Fibroblast of pulmonary artery (primary cell): Measurements from ENCODE around the gene GPR146.
"Not testable (repeated sequence)": the region's sequence is repeated elsewhere in the genome, so short reads cannot be mapped to it uniquely, and the experiment has no call there.

ENCODE experiments used
- DNase-seq: peaks from one replicate; pipeline ENCODE4 v3.0.0-alpha.2; 2010; ENCODE audit warnings: low read depth
- H3K4me3 ChIP-seq: replicated peaks from 2 replicates; pipeline ENCODE4 v1.5.1; 2011; ENCODE audit warnings: low read depth, mild to moderate bottlenecking, control low read depth, low read length, moderate library complexity
- CTCF ChIP-seq: IDR thresholded peaks from 2 replicates; pipeline ENCODE4 v1.5.1; 2011; ENCODE audit warnings: mild to moderate bottlenecking, control low read depth, low read length, inconsistent platforms; ENCODE audit errors: missing control alignments

Gene GPR146

DNA sequence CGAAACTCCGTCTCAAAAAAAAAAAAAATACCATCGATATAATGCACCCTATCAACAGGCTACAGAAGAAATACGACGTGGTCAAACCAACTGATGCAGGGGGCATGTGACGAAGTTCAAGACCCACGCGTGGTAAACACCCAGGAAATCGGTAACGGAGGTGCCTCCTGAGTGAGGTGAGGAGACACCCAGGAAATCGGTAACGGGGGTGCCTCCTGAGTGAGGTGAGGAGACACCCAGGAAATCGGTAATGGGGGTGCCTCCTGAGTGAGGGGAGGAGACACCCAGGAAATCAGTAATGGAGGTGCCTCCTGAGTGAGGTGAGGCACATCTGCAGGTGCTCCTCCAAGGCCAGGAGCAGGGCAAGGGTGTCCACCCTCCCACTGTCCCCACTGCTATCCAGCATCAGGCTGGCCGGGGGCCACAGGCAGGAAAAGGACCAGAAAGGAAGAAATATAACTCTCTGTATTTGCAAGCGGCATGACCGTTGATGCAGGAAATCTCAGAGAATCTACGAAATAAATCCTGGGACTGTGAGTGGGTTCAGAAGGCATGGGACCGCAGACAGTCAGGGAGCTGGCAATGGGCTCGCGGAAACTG is 10.7 kb upstream of the GPR146 start:
- DNase-seq: no peak
- no peak for TF ChIP-seq CTCF

DNA sequence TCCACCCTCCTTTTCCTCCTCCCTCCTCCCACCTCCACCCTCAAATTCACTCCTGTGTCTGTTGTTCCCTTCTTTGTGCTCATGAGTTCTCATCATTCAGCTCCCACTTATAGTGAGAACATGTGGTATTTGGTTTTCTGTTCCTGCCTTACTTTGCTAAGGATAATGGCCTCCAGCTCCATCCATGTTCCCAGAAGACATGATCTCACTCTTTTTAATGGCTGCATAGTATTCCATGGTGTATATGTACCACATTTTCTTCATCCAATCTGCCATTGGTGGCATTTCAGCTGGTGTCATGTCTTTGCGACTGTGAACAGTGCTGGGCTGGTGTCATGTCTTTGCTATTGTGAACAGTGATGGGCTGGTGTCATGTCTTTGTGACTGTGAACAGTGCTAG is 9.6 kb upstream of the GPR146 start:
- not testable (repeated sequence) for H3K4me3 ChIP-seq, DNase-seq

More for the DNA sequence above, 10.7 kb upstream of the GPR146 start:
- no peak overlapping the region for H3K4me3 ChIP-seq

DNA sequence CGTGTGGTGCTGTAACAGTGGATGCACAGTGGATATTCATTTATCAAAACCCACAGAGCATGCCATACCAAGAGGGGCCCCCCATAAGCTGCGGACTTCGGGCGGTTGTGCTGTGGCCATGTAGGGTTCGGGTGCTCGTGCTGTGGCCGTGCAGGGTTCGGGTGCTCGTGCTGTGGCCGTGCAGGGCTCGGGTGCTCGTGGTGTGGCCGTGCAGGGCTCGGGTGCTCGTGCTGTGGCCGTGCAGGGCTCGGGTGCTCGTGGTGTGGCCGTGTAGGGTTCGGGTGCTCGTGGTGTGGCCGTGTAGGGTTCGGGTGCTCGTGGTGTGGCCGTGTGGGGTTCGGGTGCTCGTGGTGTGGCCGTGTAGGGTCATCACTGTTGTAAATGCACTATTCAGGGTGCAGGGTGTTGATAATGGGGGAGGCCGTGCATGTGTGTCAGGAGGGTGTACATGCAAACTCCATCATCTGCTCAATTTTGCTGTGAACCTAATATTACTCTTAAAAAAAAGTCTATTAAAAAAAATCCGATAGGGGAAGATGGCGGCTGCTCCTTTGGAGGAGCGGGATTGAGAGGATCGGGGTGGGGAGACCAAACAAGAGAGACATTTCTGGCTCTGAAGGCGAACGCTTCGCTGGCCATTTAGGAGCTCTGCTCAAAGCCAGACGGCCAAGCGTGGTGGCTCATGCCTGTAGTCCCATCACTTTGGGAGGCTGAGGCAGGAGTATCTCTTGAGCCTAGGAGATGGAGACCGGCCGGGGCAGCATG is 8.0 kb upstream of the GPR146 start:
- not testable (repeated sequence) for DNase-seq, H3K4me3 ChIP-seq

DNA sequence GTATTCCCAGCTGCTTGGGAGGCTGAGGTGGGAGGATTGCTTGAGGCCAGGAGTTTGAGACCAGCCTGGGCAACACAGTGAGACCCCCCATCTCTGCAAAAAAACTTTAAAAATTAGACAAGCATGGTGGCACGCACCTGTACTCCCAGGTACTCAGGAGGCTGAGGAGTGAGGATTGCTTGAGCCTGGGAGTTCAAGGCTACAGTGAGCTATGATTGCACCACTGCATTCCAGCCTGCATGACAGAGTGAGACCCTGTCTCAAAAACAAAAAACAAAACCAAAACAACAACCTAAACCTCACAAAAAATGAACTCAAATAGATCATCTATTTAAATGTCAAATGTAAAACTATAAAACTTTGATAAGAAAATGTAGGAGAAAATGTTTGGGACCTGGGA is 4.1 kb upstream of the GPR146 start:
- H3K4me3 ChIP-seq, DNase-seq: not testable (repeated sequence)

DNA sequence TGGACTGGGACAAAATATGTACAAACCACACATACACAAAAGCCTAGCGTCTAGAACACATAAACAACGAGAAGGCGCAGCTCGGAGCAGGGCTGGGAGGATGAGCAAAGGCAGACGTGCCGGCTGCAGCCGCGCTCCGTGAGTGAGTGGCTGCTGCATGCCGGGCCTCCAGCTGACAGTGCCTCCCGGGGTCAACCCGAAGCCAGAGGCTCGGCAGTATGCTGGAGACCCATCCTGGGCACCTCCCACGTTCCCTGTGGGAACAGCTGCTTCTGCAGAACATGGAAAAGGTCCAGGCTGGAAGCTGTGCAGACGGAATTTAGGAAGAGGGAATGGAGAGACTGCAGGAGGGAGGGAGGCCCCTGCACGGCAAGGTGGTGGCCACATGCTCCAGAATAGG is 3.6 kb upstream of the GPR146 start:
- peak; percentile 72 for DNase-seq
- no peak overlapping the region for H3K4me3 ChIP-seq
- no peak for TF ChIP-seq CTCF

DNA sequence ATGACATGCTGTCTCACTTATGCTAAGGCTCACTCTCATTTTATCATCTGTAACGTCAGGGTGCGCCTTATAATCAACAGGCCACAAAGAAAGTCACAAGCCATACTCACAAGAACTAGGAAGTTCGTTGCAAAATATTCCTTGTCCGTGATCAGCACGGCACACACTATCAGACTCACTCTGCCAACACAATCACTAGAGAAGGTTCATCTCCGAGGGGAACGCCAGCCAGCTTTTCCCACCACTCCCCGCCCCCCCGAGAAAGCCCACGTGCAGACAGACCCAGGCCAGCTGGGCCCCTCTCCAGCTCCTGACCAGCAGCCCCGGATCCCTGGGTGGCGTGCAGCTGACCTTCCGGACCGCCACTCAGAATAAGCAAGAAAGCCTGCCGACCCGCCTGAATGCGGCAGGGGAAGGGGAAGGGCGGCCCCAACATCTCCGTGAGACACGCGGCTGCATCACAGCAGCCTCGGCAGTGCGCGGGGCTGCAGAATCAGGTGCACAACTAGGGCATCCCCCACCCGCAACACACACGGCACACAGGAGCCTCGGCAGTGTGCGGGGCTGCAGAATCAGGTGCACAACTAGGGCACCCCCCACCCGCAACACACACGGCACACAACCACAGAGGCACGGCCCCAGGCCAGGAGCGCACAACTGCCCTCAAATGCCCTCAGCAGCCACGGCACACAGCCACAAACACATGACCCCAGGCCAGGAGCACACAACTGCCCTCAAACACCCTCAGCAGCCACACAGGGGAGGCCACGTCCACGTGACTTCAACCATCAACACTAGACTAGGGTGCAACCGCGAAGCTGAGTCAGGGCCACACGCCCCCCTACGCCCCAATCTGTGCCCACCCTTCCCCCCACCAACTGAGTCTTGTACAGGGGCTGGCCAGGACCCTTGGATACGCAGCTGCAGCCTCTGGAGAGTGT is 2.5 kb upstream of the GPR146 start:
- no peak overlapping the region for H3K4me3 ChIP-seq
- TF ChIP-seq CTCF: no peak
- DNase-seq: no peak

- no peak overlapping the region for H3K4me3 ChIP-seq
- TF ChIP-seq CTCF: no peak
- no peak for DNase-seq
Measured at GRCh38 chr7:1042492-1042833, 1.9 kb upstream of the GPR146 start.

DNA sequence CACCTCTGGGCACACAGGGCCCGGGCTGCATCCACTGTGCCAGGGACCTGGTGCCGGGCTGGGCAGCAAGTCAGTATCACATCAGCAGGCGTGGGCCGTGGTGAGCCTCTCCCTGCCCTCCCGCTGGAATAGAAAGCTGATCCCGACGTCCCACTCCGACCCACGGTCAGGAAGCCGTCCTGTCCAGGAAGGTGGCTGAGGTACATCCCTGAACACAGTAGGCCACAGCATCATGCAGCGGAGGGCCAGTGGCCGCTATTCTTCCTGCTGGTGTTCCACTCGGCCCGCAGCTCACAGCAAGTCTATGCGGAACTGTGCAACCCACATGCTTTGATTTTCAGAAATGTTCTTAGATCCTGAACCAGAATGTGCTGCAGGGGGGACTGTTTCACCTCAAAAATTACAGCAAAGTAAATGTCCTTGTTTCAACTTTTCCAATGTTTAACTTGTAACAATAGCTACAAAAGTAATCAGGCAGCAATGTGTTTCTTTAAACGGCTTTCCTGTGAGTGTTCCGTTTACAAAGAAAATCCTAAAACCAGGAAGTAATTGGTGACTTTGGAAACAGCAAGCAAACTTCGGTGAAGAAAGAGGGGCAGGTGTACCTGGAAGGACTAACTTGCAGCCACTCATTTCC is 676 bp upstream of the GPR146 start:
- DNase-seq: no peak
- TF ChIP-seq CTCF: no peak

More for the DNA sequence above, 676 bp upstream of the GPR146 start:
- H3K4me3 ChIP-seq: peak overlapping the region; percentile 52
